HG03039 (cell line): Measurements from ENCODE around the gene OXSR1.

ENCODE experiments used
- ATAC-seq: cut with Tn5 transposase; IDR thresholded peaks from one replicate; pipeline ENCODE4 v1.9.1; 2021; ENCODE audit warnings: mild to moderate bottlenecking, moderate library complexity; ENCODE audit not compliant: unreplicated experiment

OXSR1 gene

GRCh38 chr3:38297947-38298711 is 132.8 kb downstream of the OXSR1 start:
- no peak for ATAC-seq
